ENCODE results near the gene SNX19. TPM values are rescaled to one million over a fixed set of nuclear protein-coding genes. Genes with fewer than 3 reads are reported as not detected.

The SNX19 gene
- total RNA-seq, 1 experiment from 2014 or later, result 34.4 TPM

GRCh38 chr11:130886704-130887103, 29.6 kb downstream of the SNX19 start:
- Histone ChIP-seq H3K27me3 (ENCODE audit: insufficient read depth, low read length) (no peaks in the 10 kb centered on the region), H3K79me1 (ENCODE audit: insufficient read depth, low read depth, low read length, poor library complexity, severe bottlenecking) (no peaks in the 10 kb centered on the region), H3K4ac (ENCODE audit: low read depth, low read length) (no peak overlapping the region), H3K4me1 (ENCODE audit: insufficient read depth, low read length) (no peaks in the 10 kb centered on the region), H3K23ac (ENCODE audit: insufficient read length, low read depth, low read length) (no peak overlapping the region), H2AK5ac (ENCODE audit: insufficient read length, low read length) (no peak overlapping the region), H2AFZ (ENCODE audit: low read length) (no peak overlapping the region), H4K20me1 (ENCODE audit: control insufficient read depth, insufficient read depth, insufficient read length) (no peaks in the 10 kb centered on the region), H3K79me2 (ENCODE audit: insufficient read depth, low read length) (no peaks in the 10 kb centered on the region), H3K23me2 (ENCODE audit: insufficient read length, low read depth, low read length, poor library complexity, severe bottlenecking) (no peaks in the 10 kb centered on the region), H3T11ph (ENCODE audit: low read length) (no peak overlapping the region), H2BK15ac (ENCODE audit: low read depth, low read length) (no peak overlapping the region), H3K27ac (ENCODE audit: insufficient read length, low read depth, low read length) (no peak overlapping the region), H4K8ac (replicated peaks; ENCODE audit: insufficient read length, low read depth, low read length) (no peak overlapping the region), H3K9me3 (ENCODE audit: control insufficient read depth, low read depth, low read length) (no peaks in the 10 kb centered on the region), H3K9ac (ENCODE audit: extremely low read depth, insufficient read length, low read length) (no peak overlapping the region), H2BK12ac (ENCODE audit: insufficient read length, low read depth, low read length) (no peak overlapping the region), H4K5ac (ENCODE audit: insufficient read length, low read depth, low read length) (no peak overlapping the region), H3K18ac (ENCODE audit: insufficient read length, low read depth, low read length) (no peak overlapping the region), H3K14ac (ENCODE audit: insufficient read depth, low read length) (no peak overlapping the region), H2BK5ac (ENCODE audit: insufficient read length, low read length) (no peak overlapping the region), H3K4me2 (ENCODE audit: insufficient read depth, insufficient read length, low read length) (no peak overlapping the region), H4K91ac (ENCODE audit: insufficient read length, low read depth, low read length) (no peak overlapping the region), H2BK20ac (ENCODE audit: low read depth, low read length, poor library complexity, severe bottlenecking) (no peak overlapping the region), H2BK120ac (ENCODE audit: low read depth, low read length, poor library complexity, severe bottlenecking) (no peak overlapping the region), H3K56ac (ENCODE audit: insufficient read length, low read depth, low read length) (no peak overlapping the region)
- DNase-seq, result no peak
- Mint-ChIP-seq H3K4me1 (no peaks in the 10 kb centered on the region), H3K4me3 (no peak overlapping the region), H3K36me3 (ENCODE audit: insufficient read depth in 1 of 3, low read depth in 3 of 3) (peaks cover 0 to 31% (median 20%) of the 10 kb centered on the region in 3 experiments; a peak in 4 of 7 replicates), H3K27me3 (ENCODE audit: low read depth) (no peaks in the 10 kb centered on the region), H3K9me3 (no peaks in the 10 kb centered on the region), H3K27ac (no peak overlapping the region; a peak in 2 of 7 replicates)
- TF ChIP-seq, protein P1, sequence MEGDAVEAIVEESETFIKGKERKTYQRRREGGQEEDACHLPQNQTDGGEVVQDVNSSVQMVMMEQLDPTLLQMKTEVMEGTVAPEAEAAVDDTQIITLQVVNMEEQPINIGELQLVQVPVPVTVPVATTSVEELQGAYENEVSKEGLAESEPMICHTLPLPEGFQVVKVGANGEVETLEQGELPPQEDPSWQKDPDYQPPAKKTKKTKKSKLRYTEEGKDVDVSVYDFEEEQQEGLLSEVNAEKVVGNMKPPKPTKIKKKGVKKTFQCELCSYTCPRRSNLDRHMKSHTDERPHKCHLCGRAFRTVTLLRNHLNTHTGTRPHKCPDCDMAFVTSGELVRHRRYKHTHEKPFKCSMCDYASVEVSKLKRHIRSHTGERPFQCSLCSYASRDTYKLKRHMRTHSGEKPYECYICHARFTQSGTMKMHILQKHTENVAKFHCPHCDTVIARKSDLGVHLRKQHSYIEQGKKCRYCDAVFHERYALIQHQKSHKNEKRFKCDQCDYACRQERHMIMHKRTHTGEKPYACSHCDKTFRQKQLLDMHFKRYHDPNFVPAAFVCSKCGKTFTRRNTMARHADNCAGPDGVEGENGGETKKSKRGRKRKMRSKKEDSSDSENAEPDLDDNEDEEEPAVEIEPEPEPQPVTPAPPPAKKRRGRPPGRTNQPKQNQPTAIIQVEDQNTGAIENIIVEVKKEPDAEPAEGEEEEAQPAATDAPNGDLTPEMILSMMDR (conservative IDR thresholded peaks at IDR 0.05), result no peak
- no CpG with 5 or more reads among the region's 2 CpGs for WGBS (ENCODE audit: extremely low coverage, insufficient read length, low lambda C conversion rate)

Measured in H9 (cell line).